GM21619 (cell line): ENCODE measurements around the gene ASB13.
"Not testable (repeated sequence)": the region's sequence is repeated elsewhere in the genome, so short reads cannot be mapped to it uniquely, and the experiment has no call there.

ENCODE experiments used
- ATAC-seq: cut with Tn5 transposase; IDR thresholded peaks from one replicate; pipeline ENCODE4 v1.9.1; 2021; ENCODE audit not compliant: unreplicated experiment

Gene ASB13

GRCh38 chr10:5608608-5609220 is 57.7 kb downstream of the ASB13 start:
- ATAC-seq: no peak

GRCh38 chr10:5607594-5607993 is 58.8 kb downstream of the ASB13 start:
- no peak for ATAC-seq

DNA sequence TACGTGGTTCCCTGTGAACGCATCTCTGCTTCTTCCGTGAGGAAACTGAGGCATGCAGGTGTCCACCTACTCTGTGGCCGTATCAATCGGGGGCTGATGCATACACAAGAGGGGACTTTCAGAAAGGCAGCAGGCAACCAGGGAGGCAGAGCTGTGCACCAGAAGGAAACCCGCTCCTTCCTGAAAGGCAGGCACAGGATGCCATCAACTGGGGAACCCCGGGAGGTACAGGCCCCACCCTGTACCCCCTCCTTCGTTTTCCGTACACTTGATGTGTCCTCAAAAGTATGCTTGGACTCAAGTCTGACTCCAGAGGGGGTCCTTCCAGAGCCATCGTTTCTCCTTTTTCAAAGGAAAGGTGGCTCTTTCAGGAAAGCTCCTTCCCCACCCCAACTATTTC is 59.5 kb downstream of the ASB13 start:
- no peak for ATAC-seq

DNA sequence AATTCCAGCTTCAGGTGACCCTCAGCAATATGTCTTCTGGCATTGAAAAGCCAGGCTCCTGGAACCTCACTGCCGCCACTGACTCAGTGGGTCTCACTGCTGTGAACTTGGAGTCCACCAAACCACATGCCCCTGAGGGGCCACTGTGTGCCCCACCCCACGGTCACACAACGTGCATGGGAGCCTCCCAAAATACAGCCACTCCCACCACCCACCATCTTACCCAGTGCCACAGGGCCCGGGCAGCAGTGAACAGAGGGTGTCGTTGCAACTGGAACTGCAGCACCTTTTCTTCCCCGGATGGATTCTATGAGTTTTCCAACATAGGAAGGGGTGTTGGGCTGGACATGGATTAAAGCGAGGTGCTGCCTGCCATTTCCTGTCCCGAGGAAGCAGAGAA is 60.1 kb downstream of the ASB13 start:
- no peak for ATAC-seq

GRCh38 chr10:5604961-5605360 is 61.4 kb downstream of the ASB13 start:
- ATAC-seq: no peak

- ATAC-seq: no peak
Measured at GRCh38 chr10:5604236-5604925, 62.0 kb downstream of the ASB13 start.

GRCh38 chr10:5603848-5604170 is 62.6 kb downstream of the ASB13 start:
- ATAC-seq: no peak

GRCh38 chr10:5603091-5603847 is 63.1 kb downstream of the ASB13 start:
- no peak for ATAC-seq

DNA sequence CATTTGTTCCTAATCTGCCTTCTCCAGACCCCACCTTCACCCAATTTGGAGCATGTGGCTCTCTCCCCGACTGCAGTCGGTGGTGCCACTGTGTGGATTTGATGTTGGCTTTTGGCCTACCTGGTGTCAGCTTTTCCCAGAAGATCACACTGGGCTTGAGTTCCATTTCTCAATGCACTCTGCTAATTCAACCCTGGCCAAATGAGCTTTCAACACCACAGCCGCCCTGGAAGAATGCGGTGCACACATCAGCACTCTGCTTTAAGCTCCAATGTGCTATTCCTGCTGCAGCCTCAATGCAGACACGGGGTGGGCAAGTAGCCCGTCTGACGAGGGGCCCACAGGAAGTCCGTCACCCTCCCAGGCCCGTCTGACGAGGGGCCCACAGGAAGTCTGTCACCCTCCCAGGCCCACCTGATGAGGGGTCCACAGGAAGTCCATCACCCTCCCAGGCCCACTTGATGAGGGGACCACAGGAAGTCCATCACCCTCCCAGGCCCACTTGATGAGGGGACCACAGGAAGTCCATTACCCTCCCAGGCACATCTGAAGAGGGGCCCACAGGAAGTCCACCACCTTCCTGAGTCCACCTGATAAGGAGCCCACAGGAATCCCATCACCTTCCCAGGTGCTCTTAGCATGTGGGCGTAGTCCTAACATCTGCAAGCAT is 64.4 kb downstream of the ASB13 start:
- ATAC-seq: no peak

DNA sequence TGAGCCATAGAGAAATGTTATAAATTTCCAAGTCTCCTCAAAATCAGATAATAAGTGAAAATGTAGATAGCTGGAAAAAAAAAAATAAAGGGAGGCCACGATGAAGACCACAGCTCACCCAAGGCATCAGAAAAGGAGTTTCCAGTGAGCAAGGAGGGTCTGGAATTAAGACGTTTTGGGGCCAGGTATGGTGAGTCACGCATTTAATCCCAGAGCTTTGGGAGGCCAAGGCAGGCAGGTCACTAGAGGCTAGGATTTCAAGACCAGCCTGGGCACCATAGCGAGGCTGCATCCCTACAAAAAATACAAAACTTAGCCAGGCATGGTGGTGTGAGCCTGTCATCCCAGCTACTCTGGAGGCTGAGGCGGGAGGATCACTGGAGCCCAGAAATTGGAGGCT is 65.5 kb downstream of the ASB13 start:
- ATAC-seq: no peak

DNA sequence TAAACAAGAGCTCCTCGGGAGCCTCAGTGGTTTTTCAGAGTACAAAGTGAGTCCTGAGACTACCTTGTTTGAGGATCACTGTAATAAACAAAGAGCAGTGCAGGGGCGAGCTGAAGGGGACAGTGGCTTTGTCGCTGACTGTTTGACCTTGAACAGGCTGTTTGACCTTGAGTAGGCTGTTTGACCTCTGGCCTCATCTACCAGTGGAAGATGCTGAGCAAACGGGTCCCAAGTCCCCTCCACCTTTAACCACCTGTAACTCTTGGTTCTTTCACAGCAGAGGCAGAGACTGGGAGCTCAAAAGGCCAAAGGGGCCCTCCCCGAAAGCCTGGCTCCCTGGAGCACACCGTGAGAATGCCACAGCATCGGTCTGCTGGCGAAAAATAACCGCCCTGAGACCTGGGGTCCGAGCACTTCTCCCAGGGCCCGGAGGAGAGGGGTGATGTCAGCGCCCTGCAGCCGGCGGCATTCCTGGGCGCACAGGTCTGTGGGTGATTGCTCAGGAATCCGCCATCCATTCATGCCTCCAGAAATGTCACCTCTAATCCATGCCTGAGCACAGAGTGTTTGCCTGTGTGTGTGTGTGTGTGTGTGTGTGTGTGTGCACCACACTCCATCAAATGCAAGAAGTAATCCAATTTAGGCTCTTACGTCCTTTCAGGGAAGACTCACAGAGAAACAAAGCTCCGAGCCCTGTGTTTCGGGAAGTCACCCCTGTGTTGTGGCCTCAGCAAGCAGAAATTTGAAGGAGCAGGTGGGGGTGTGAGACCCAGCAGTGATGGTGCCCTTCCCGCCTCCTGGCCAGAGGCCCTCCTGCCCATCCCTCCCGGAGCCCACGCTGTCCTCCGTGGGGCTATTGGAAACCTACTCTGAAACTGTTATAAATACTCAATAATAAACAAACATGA is 66.5 kb downstream of the ASB13 start:
- ATAC-seq: no peak

DNA sequence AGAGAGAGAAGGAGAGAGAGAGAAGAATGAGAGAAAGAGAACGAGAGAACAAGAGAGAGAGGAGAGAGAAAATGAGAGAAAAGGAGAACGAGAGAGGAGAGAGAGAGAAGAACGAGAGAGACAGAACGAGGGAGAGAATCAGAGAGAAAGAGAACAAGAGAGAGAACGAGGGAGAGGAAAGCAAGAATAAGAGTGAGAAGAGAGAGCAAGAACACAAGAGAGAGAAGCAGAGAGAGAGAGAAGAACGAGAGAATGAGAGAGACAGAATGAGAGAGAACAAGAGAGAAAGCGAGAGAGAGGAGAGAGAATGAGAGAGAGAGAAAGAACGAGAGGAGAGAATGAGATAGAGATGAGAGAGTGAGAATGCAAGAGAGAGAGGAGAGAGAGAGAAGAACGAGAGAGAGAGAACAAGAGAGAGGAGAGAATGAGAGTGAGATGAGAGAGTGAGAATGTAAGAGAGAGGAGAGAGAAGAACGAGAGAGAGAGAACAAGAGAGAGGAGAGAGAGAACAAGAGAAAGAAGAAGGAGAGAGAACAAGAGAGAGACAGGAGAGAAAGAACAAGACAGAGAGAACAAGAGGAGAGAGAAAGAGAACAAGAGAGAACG is 68.2 kb downstream of the ASB13 start:
- no peak for ATAC-seq

- ATAC-seq: no peak
Measured at GRCh38 chr10:5596611-5597341, 69.6 kb downstream of the ASB13 start.

DNA sequence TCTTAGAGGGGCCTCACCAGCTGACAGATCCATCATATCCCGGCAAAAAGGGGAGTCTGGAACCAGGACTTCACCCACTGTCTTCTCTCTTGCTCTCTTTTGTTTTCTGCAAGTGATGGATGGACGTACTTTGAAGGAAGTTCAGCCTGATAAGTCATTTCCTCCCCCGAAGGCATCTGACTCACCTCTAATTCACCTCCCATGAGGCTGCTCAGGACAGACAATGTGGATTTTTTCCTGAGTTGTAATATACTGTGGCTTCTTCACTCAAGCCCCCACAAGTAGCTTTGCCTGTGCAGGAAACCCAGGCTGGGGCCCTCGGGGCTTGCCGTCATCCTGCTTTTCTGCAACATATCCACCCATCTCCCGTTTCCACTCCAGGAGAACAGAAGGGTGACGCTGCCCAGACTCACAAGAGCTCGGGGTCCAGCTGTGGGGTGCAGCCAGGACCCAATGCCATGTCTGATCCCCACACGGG is 70.4 kb downstream of the ASB13 start:
- no peak for ATAC-seq

DNA sequence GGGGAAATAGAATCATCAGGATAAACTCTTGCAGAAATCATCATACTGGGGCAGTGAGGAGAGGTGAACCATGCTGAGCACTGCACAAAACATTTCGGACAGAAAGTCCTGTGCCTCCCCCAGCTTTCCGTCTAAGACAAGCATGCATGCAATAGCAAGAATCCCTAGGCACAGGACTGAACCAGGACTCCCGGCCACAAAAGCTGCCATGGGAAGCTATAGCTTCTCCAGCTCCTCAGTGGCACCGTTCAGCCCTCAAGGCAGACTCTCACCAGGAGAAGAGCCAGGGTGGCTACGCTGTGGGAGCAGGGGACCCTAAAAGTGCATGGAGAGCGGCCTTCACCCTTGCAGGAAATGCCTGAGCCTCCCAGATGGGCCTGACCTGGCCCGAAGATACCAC is 70.8 kb downstream of the ASB13 start:
- no peak for ATAC-seq

GRCh38 chr10:5595095-5595494 is 71.3 kb downstream of the ASB13 start:
- no peak for ATAC-seq

GRCh38 chr10:5594271-5595049 is 71.9 kb downstream of the ASB13 start:
- no peak for ATAC-seq

- ATAC-seq: not testable (repeated sequence)
Measured at GRCh38 chr10:5593347-5593746, 73.0 kb downstream of the ASB13 start.

DNA sequence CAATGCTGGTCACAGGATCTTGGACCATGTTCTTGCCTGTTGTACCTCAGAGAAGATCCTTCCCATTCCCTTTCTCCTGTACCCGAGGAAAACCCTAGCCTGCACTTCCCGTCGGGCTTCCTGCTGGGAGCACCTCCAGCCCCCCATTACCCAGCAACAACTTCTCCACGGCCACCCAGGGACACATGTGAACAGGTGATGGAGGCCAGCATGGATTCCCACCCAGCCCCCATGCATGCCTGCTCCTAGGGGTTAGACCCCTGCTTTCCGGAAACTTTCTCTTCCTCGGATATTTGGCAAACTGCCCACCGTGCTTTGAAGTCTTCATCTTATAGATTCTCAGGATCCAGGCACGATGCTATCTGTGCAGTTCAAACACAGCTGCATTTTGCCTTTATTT is 74.3 kb downstream of the ASB13 start:
- ATAC-seq: no peak
